DOHH2 (cell line): ENCODE data around the gene SPINDOC.
"Not testable (repeated sequence)": the region's sequence is repeated elsewhere in the genome, so short reads cannot be mapped to it uniquely, and the experiment has no call there.

ENCODE experiments used
- H3F3A ChIP-seq: fragments of 200-600 bp; sonication (generic), shearing (Covaris generic); 2 replicates; pipeline ENCODE4 v1.6.0; 2016; ENCODE audit warnings: antibody characterized with exemption, mild to moderate bottlenecking; ENCODE audit not compliant: control insufficient read depth, insufficient read depth
- H3K27ac ChIP-seq: fragments of 200-600 bp; sonication (generic); 2 replicates; pipeline ENCODE4 v1.5.1; 2014; ENCODE audit warnings: low read depth, mild to moderate bottlenecking, low read length, moderate library complexity
- H3K27me3 ChIP-seq: fragments of 200-600 bp; sonication (generic); 2 replicates; pipeline ENCODE4 v1.6.1; 2014; ENCODE audit warnings: mild to moderate bottlenecking, low read length, mixed read lengths; ENCODE audit not compliant: control insufficient read depth
- H3K36me3 ChIP-seq: fragments of 200-600 bp; sonication (generic); 2 replicates; pipeline ENCODE4 v1.6.1; 2014; ENCODE audit warnings: mild to moderate bottlenecking, low read length, moderate library complexity, mixed read lengths; ENCODE audit not compliant: control insufficient read depth
- H3K4me1 ChIP-seq: fragments of 200-600 bp; sonication (generic); 2 replicates; pipeline ENCODE4 v1.6.1; 2014; ENCODE audit warnings: mild to moderate bottlenecking, low read length, mixed read lengths; ENCODE audit not compliant: control insufficient read depth
- H3K4me2 ChIP-seq: fragments of 200-600 bp; sonication (generic); 2 replicates; pipeline ENCODE4 v1.6.0; 2014; ENCODE audit warnings: mild to moderate bottlenecking, low read length, moderate library complexity
- H3K4me3 ChIP-seq: fragments of 200-600 bp; sonication (generic); 2 replicates; pipeline ENCODE4 v1.5.1; 2014; ENCODE audit warnings: mild to moderate bottlenecking, low read length, mixed read lengths
- H3K79me2 ChIP-seq: fragments of 200-600 bp; sonication (generic); 2 replicates; pipeline ENCODE4 v1.6.1; 2014; ENCODE audit warnings: mild to moderate bottlenecking, low read length, mixed read lengths; ENCODE audit not compliant: control insufficient read depth
- H3K9me2 ChIP-seq: fragments of 200-600 bp; sonication (generic); replicated peaks from 2 replicates; pipeline ENCODE4 v1.6.1; 2014; ENCODE audit warnings: mild to moderate bottlenecking, low read length, mixed read lengths; ENCODE audit not compliant: control insufficient read depth
- H3K9me3 ChIP-seq: fragments of 200-600 bp; sonication (generic); 2 replicates; pipeline ENCODE4 v1.6.1; 2014; ENCODE audit warnings: antibody characterized with exemption, low read length, mixed read lengths; ENCODE audit not compliant: control insufficient read depth, insufficient read depth
- H4K20me1 ChIP-seq: fragments of 200-600 bp; sonication (generic); 2 replicates; pipeline ENCODE4 v1.6.0; 2014; ENCODE audit warnings: low read depth, mild to moderate bottlenecking, antibody characterized with exemption, low read length, moderate library complexity; ENCODE audit not compliant: control insufficient read depth, insufficient read depth
- EZH2phosphoT487 ChIP-seq: fragments of 200-600 bp; sonication (generic); IDR thresholded peaks from 2 replicates; pipeline ENCODE4 v1.6.1; 2017; ENCODE audit warnings: borderline replicate concordance, mild to moderate bottlenecking, antibody characterized with exemption, low read length, moderate library complexity, mixed read lengths
- TF ChIP-seq, protein P1 (sequence below): fragments of 200-600 bp; sonication (generic); IDR thresholded peaks from one replicate; pipeline ENCODE4 v1.5.1; 2014; ENCODE audit warnings: antibody characterized with exemption, mild to moderate bottlenecking, low read depth, low read length; ENCODE audit not compliant: poor library complexity, severe bottlenecking

The SPINDOC gene

DNA sequence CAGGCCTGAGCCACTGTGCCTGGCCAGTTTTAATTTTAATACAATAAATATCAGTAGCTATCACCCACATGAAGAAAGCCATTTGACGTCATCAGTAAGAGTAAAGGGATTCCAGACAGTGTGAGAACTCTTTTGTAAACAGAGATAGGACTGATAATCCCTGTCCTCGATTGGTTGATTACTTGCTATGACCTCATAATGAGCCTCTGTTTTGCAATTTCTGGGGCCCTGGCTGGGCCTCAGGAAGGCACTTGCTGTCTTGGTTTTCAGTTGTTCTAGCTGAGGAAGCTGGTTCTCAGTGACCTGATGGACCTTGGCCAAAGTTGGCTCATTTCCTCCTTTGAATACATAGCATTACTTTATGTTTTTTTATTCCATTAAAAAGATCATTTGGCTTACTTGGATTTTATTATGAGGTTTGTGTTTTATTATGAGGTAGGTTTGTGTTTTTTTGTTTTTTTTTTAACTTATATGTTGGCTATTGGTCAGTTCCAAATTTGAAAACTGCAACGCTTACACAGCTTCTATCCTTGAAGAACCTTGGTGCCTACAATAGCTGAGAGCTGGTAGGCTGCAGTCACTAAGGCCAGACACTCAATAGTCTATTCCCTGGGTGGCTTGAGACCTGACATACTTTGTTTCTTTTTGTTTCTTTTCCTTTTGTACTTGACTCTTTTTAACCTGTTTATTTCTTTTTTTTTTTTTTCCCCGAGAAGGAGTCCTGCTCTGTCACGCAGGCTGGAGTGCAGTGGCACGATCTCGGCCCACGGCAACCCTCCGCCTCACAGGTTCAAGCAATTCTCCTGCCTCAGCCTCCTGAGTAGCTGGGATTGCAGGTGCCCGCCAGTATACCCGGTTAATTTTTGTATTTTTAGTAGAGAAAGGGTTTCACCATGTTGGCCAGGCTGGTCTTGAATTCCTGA, 45.6 kb downstream of the SPINDOC start:
- TF ChIP-seq, protein P1, sequence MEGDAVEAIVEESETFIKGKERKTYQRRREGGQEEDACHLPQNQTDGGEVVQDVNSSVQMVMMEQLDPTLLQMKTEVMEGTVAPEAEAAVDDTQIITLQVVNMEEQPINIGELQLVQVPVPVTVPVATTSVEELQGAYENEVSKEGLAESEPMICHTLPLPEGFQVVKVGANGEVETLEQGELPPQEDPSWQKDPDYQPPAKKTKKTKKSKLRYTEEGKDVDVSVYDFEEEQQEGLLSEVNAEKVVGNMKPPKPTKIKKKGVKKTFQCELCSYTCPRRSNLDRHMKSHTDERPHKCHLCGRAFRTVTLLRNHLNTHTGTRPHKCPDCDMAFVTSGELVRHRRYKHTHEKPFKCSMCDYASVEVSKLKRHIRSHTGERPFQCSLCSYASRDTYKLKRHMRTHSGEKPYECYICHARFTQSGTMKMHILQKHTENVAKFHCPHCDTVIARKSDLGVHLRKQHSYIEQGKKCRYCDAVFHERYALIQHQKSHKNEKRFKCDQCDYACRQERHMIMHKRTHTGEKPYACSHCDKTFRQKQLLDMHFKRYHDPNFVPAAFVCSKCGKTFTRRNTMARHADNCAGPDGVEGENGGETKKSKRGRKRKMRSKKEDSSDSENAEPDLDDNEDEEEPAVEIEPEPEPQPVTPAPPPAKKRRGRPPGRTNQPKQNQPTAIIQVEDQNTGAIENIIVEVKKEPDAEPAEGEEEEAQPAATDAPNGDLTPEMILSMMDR = no peak
- TF ChIP-seq EZH2phosphoT487 = no peak
- Histone ChIP-seq H3K4me2 (no peak overlapping the region), H3K4me3 (no peak overlapping the region), H3K79me2 (peaks cover 79% of the 10 kb centered on the region), H3K27me3 (no peaks in the 10 kb centered on the region), H4K20me1 (peaks cover 5% of the 10 kb centered on the region; the same call in 1 of the 2 replicates), H3K27ac (no peak overlapping the region), H3K9me3 (no peaks in the 10 kb centered on the region), H3K36me3 (peaks cover 26% of the 10 kb centered on the region), H3F3A (no peaks in the 10 kb centered on the region), H3K9me2 (no peaks in the 10 kb centered on the region), H3K4me1 (no peaks in the 10 kb centered on the region)

DNA sequence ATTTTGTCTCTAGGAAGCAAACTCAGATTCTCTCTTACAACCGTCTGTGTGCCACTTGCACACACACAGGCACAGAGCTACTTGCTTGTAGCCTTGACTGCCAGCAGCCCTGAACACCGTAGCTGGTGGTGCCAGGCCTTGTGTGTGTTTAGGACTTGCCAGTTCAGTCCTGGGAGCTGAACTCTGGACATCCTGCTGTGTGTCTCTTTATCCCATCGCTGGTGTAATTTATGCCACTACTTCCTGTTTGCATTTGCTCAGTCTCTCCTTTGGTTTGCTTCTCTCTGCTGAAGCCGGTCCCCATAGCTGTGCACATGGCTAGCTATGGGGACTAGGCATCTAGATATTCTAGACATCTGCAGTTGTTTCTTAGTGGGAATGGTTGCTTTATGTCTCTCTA, 49.7 kb downstream of the SPINDOC start:
- Histone ChIP-seq H3F3A (no peaks in the 10 kb centered on the region), H3K79me2 (peaks cover 78% of the 10 kb centered on the region), H3K9me3 (no peaks in the 10 kb centered on the region), H3K4me1 (peaks cover 8% of the 10 kb centered on the region), H3K4me2 (no peak overlapping the region), H4K20me1 (peaks cover 12% of the 10 kb centered on the region; the same call in 1 of the 2 replicates), H3K27me3 (no peaks in the 10 kb centered on the region), H3K9me2 (no peaks in the 10 kb centered on the region), H3K4me3 (no peak overlapping the region), H3K27ac (no peak overlapping the region), H3K36me3 (peaks cover 46% of the 10 kb centered on the region)
- TF ChIP-seq EZH2phosphoT487 = no peak
- TF ChIP-seq, protein P1 = no peak

DNA sequence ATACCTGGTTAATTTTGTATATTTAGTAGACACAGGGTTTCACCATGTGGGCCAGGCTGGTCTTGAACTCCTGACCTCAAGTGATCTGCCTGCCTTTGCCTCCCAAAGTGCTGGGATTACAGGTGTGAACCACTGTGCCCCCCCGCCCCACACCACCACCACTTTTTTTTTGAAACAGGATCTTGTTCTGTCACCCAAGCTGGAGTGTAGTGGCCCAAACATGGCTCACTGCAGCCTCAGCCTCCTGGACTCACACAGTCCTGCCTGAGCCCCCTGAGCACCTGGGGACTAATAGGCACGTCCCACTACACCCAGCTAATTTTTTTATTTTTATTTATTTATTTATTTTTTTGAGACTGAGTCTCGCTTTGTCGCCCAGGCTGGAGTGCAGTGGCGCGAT, 50.4 kb downstream of the SPINDOC start:
- H3K4me2 ChIP-seq, H3K4me1 ChIP-seq, H3K27ac ChIP-seq, H3K27me3 ChIP-seq, H3K4me3 ChIP-seq, H3K9me3 ChIP-seq, H3K9me2 ChIP-seq, H3F3A ChIP-seq: not testable (repeated sequence)
- Histone ChIP-seq H3K79me2 (peaks cover 78% of the 10 kb centered on the region), H4K20me1 (peaks cover 11% of the 10 kb centered on the region; the same call in 1 of the 2 replicates), H3K36me3 (peaks cover 52% of the 10 kb centered on the region)

DNA sequence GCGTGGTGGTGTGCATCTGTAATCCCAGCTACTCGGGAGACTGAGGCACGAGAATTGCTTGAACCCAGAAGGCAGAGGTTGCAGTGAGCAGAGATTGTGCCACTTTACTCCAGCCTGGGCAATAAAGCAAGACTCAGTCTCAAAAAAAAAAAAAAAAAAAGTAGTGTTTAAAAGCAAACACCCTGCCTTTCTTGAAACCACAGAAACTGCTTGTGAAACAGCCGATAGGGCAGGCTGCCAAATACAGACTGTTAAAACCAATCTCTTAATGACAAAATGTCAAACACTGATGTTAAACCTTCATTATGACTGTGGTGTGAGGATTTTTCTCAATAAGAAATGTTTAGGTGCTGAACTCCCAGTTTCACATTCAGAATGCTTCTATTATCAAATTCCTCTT, 53.0 kb downstream of the SPINDOC start:
- no peak overlapping the region for H3K4me3 ChIP-seq
- no peaks in the 10 kb centered on the region for H3K9me2 ChIP-seq
- H3F3A ChIP-seq = peaks cover 11% of the 10 kb centered on the region
- no peak overlapping the region for H3K4me2 ChIP-seq
- H3K36me3 ChIP-seq = peaks cover 59% of the 10 kb centered on the region
- peaks cover 14% of the 10 kb centered on the region; the same call in 1 of the 2 replicates for H4K20me1 ChIP-seq
- H3K27me3 ChIP-seq = no peaks in the 10 kb centered on the region
- H3K9me3 ChIP-seq = peaks cover 3% of the 10 kb centered on the region; the same call in 1 of the 2 replicates
- no peak for TF ChIP-seq EZH2phosphoT487
- TF ChIP-seq, protein P1 = no peak
- H3K27ac ChIP-seq = no peak overlapping the region
- peaks cover 83% of the 10 kb centered on the region for H3K79me2 ChIP-seq
- peaks cover 20% of the 10 kb centered on the region for H3K4me1 ChIP-seq
